ENCODE data around the gene COL11A1.
"Not testable (repeated sequence)": the region's sequence is repeated elsewhere in the genome, so short reads cannot be mapped to it uniquely, and the experiment has no call there.

COL11A1 gene

GRCh38 chr1:102837551-102837950, 270.8 kb downstream of the COL11A1 start:
- H3K9me3 ChIP-seq (ENCODE audit: control insufficient read depth, insufficient read depth, low read depth, low read length): peaks cover 3% of the 10 kb centered on the region; the same call in 1 of the 2 replicates
- H3K9ac ChIP-seq (ENCODE audit: low read length): no peak overlapping the region
- H3K27me3 ChIP-seq (ENCODE audit: control insufficient read depth, insufficient read depth, low read length): no peaks in the 10 kb centered on the region
- H3K27ac ChIP-seq (ENCODE audit: low read depth, low read length): no peak overlapping the region
- no peak overlapping the region for H3K4me3 ChIP-seq (ENCODE audit: low read depth, low read length)
- H3K4me1 ChIP-seq (ENCODE audit: control insufficient read depth, insufficient read depth, low read length): no peaks in the 10 kb centered on the region
- no peaks in the 10 kb centered on the region for H3K36me3 ChIP-seq (ENCODE audit: control insufficient read depth, insufficient read depth, low read length)

- no peaks in the 10 kb centered on the region for H3K27me3 ChIP-seq (ENCODE audit: control insufficient read depth, insufficient read depth, low read length)
- H3K4me3 ChIP-seq (ENCODE audit: low read depth, low read length): no peak overlapping the region
- H3K36me3 ChIP-seq (ENCODE audit: control insufficient read depth, insufficient read depth, low read length): no peaks in the 10 kb centered on the region
- no peak overlapping the region for H3K9ac ChIP-seq (ENCODE audit: low read length)
- H3K4me1 ChIP-seq (ENCODE audit: control insufficient read depth, insufficient read depth, low read length): no peaks in the 10 kb centered on the region
- H3K27ac ChIP-seq (ENCODE audit: low read depth, low read length): no peak overlapping the region
- H3K9me3 ChIP-seq (ENCODE audit: control insufficient read depth, insufficient read depth, low read depth, low read length): peaks cover 3% of the 10 kb centered on the region; the same call in 1 of the 2 replicates
Measured at GRCh38 chr1:102836991-102837390, 271.3 kb downstream of the COL11A1 start.

- H3K27me3 ChIP-seq (ENCODE audit: control insufficient read depth, insufficient read depth, low read length): no peaks in the 10 kb centered on the region
- no peak overlapping the region for H3K4me3 ChIP-seq (ENCODE audit: low read depth, low read length)
- no peaks in the 10 kb centered on the region for H3K36me3 ChIP-seq (ENCODE audit: control insufficient read depth, insufficient read depth, low read length)
- no peaks in the 10 kb centered on the region for H3K4me1 ChIP-seq (ENCODE audit: control insufficient read depth, insufficient read depth, low read length)
- no peak overlapping the region for H3K9ac ChIP-seq (ENCODE audit: low read length)
- H3K27ac ChIP-seq (ENCODE audit: low read depth, low read length): no peak overlapping the region
- peaks cover 3% of the 10 kb centered on the region; the same call in 1 of the 2 replicates for H3K9me3 ChIP-seq (ENCODE audit: control insufficient read depth, insufficient read depth, low read depth, low read length)
Measured at GRCh38 chr1:102834688-102835320, 273.5 kb downstream of the COL11A1 start.

GRCh38 chr1:102833151-102833550, 275.2 kb downstream of the COL11A1 start:
- no peaks in the 10 kb centered on the region for H3K4me1 ChIP-seq (ENCODE audit: control insufficient read depth, insufficient read depth, low read length)
- no peaks in the 10 kb centered on the region for H3K36me3 ChIP-seq (ENCODE audit: control insufficient read depth, insufficient read depth, low read length)
- H3K4me3 ChIP-seq (ENCODE audit: low read depth, low read length): no peak overlapping the region
- no peak overlapping the region for H3K27ac ChIP-seq (ENCODE audit: low read depth, low read length)
- no peaks in the 10 kb centered on the region for H3K27me3 ChIP-seq (ENCODE audit: control insufficient read depth, insufficient read depth, low read length)
- peaks cover 3% of the 10 kb centered on the region; the same call in 1 of the 2 replicates for H3K9me3 ChIP-seq (ENCODE audit: control insufficient read depth, insufficient read depth, low read depth, low read length)
- H3K9ac ChIP-seq (ENCODE audit: low read length): no peak overlapping the region

GRCh38 chr1:102826706-102827105, 281.6 kb downstream of the COL11A1 start:
- not testable (repeated sequence) for H3K9me3 ChIP-seq (ENCODE audit: control insufficient read depth, insufficient read depth, low read depth, low read length); H3K9ac ChIP-seq (ENCODE audit: low read length); H3K4me1 ChIP-seq (ENCODE audit: control insufficient read depth, insufficient read depth, low read length); H3K36me3 ChIP-seq (ENCODE audit: control insufficient read depth, insufficient read depth, low read length); H3K27me3 ChIP-seq (ENCODE audit: control insufficient read depth, insufficient read depth, low read length); H3K4me3 ChIP-seq (ENCODE audit: low read depth, low read length); H3K27ac ChIP-seq (ENCODE audit: low read depth, low read length)

All from HUES6 (cell line).